ENCODE data around the gene ASB8.
A peak's percentile ranks its signal among the peaks of the same experiment; 100 is the strongest.

Gene ASB8

DNA sequence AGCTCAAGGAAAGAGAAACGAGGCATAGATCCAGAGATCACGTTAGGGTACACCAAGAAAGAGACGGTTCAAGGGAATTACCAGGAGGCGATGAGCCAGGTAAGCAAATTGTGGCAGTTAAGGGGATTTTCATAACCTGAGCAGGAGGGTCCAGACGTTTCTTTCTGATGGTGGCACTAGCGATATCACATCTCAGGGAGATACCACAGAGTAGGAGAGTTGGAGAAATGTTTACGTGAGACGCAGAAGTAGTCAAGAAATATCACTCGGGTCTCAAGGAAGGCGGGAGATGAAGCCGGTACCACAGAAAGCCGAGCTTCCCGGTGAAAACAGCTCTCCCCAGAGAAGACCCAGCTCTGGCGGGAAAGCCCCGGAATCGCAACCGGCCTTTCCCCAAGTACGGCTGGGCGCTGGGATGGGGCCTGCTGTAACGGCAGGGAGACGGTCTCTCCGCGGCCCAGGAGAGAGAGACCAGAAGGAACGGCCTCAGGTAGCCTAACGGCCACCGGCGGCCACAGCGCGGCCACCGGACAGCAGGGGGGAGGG is 51.9 kb downstream of the ASB8 start:
- peak overlapping the region; percentile 91 for H2AFZ ChIP-seq (ENCODE audit: low read length)
- H3F3A ChIP-seq (ENCODE audit: insufficient read depth, low read length) = peaks cover 11% of the 10 kb centered on the region
- peak overlapping the region; percentile 99 for H3K27ac ChIP-seq (ENCODE audit: low read length)
- H3K9ac ChIP-seq (ENCODE audit: low read length) = peak overlapping the region; percentile 93
- no peaks in the 10 kb centered on the region for H3K27me3 ChIP-seq (replicated peaks; ENCODE audit: insufficient read depth, low read length)
- H3K9me3 ChIP-seq (replicated peaks; ENCODE audit: insufficient read depth, low read length) = no peaks in the 10 kb centered on the region
- H3K4me2 ChIP-seq (ENCODE audit: low read depth, low read length) = peak overlapping the region; percentile 73
- H3K79me2 ChIP-seq (ENCODE audit: low read length) = peaks cover 54% of the 10 kb centered on the region
- no peaks in the 10 kb centered on the region for H4K20me1 ChIP-seq (ENCODE audit: insufficient read depth, low read length)
- peak; percentile 57 for DNase-seq
- no peak for TF ChIP-seq EZH2 (optimal IDR thresholded peaks at IDR 0.05; ENCODE audit: low read depth, low read length)
- TF ChIP-seq, protein P1, sequence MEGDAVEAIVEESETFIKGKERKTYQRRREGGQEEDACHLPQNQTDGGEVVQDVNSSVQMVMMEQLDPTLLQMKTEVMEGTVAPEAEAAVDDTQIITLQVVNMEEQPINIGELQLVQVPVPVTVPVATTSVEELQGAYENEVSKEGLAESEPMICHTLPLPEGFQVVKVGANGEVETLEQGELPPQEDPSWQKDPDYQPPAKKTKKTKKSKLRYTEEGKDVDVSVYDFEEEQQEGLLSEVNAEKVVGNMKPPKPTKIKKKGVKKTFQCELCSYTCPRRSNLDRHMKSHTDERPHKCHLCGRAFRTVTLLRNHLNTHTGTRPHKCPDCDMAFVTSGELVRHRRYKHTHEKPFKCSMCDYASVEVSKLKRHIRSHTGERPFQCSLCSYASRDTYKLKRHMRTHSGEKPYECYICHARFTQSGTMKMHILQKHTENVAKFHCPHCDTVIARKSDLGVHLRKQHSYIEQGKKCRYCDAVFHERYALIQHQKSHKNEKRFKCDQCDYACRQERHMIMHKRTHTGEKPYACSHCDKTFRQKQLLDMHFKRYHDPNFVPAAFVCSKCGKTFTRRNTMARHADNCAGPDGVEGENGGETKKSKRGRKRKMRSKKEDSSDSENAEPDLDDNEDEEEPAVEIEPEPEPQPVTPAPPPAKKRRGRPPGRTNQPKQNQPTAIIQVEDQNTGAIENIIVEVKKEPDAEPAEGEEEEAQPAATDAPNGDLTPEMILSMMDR (IDR thresholded peaks at IDR 0.05; ENCODE audit: low read length) = no peak
- no peak for TF ChIP-seq EZH2phosphoT487 (IDR thresholded peaks at IDR 0.05; ENCODE audit: low read length)
- H3K9me2 ChIP-seq (replicated peaks; ENCODE audit: insufficient read depth, low read length) = no peaks in the 10 kb centered on the region
- H3K4me1 ChIP-seq (ENCODE audit: low read length) = peaks cover 18% of the 10 kb centered on the region
- peak overlapping the region; percentile 87 for H3K4me3 ChIP-seq (ENCODE audit: low read length)
- H3K36me3 ChIP-seq (replicated peaks; ENCODE audit: insufficient read depth, low read length) = no peaks in the 10 kb centered on the region

DNA sequence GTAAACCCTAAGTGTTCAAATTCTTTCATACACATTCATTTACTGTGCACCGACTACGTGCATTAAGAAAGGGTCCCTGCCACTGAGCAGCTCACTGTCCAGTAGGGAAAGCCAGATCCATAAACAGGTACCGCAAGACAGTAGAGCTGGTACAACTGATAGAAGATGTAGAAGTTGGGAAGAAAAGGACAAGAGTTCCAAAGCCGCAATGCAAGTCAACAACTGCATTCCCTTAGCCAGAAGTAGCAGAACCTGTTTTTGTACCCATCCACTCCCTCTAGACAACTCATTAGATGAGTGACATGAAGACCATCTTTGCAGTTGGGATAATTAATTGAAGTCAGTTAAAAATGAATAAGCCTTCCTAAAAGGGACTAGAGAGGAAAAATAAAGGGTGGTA is 52.8 kb downstream of the ASB8 start:
- no peak overlapping the region for H2AFZ ChIP-seq (ENCODE audit: low read length)
- no peaks in the 10 kb centered on the region for H3K9me2 ChIP-seq (replicated peaks; ENCODE audit: insufficient read depth, low read length)
- peak overlapping the region; percentile 99; the same call in 1 of the 2 replicates for H3K27ac ChIP-seq (ENCODE audit: low read length)
- H4K20me1 ChIP-seq (ENCODE audit: insufficient read depth, low read length) = no peaks in the 10 kb centered on the region
- no peaks in the 10 kb centered on the region for H3K27me3 ChIP-seq (replicated peaks; ENCODE audit: insufficient read depth, low read length)
- H3K4me1 ChIP-seq (ENCODE audit: low read length) = peaks cover 18% of the 10 kb centered on the region
- H3K9ac ChIP-seq (ENCODE audit: low read length) = peak overlapping the region; percentile 93; the same call in 1 of the 2 replicates
- no peak for DNase-seq
- H3F3A ChIP-seq (ENCODE audit: insufficient read depth, low read length) = peaks cover 11% of the 10 kb centered on the region
- peaks cover 63% of the 10 kb centered on the region for H3K79me2 ChIP-seq (ENCODE audit: low read length)
- H3K4me2 ChIP-seq (ENCODE audit: low read depth, low read length) = peak overlapping the region; percentile 73
- H3K9me3 ChIP-seq (replicated peaks; ENCODE audit: insufficient read depth, low read length) = no peaks in the 10 kb centered on the region
- TF ChIP-seq EZH2phosphoT487 (IDR thresholded peaks at IDR 0.05; ENCODE audit: low read length) = no peak
- TF ChIP-seq, protein P1 (IDR thresholded peaks at IDR 0.05; ENCODE audit: low read length) = no peak
- TF ChIP-seq EZH2 (optimal IDR thresholded peaks at IDR 0.05; ENCODE audit: low read depth, low read length) = no peak
- 0 out of 2 replicates have a peak, but pooled peaks cover 7% of the 10 kb centered on the region for H3K36me3 ChIP-seq (replicated peaks; ENCODE audit: insufficient read depth, low read length)
- peak overlapping the region; percentile 87 for H3K4me3 ChIP-seq (ENCODE audit: low read length)
